Upper lobe of right lung (tissue), 1 donor: ENCODE measurements around the gene LRRC34. TPM values are rescaled to one million over a fixed set of nuclear protein-coding genes. Genes with fewer than 3 reads are reported as not detected.

Source experiments
- ATAC-seq: fragments of 200-7000 bp; cut with Tn5 transposase; one replicate; pipeline ENCODE4 v1.9.1; 2020; ENCODE audit warnings: mild to moderate bottlenecking, moderate library complexity
- DNase-seq: peaks from one replicate; pipeline ENCODE4 v3.0.0-alpha.2; 2020
- H3K27ac ChIP-seq: fragments of 200-600 bp; one replicate; pipeline ENCODE4 v1.8.0; 2022
- H3K27me3 ChIP-seq: fragments of 200-600 bp; one replicate; pipeline ENCODE4 v1.8.0; 2022; ENCODE audit warnings: mild to moderate bottlenecking
- H3K36me3 ChIP-seq: fragments of 200-600 bp; one replicate; pipeline ENCODE4 v1.8.0; 2022
- H3K4me1 ChIP-seq: fragments of 200-600 bp; one replicate; pipeline ENCODE4 v1.8.0; 2022
- H3K4me3 ChIP-seq: fragments of 200-600 bp; one replicate; pipeline ENCODE4 v1.8.0; 2022; ENCODE audit warnings: mild to moderate bottlenecking
- H3K9me3 ChIP-seq: fragments of 200-600 bp; one replicate; pipeline ENCODE4 v1.8.0; 2022
- CTCF ChIP-seq: fragments of 200-600 bp; IDR thresholded peaks from one replicate; pipeline ENCODE4 v1.8.0; 2022; ENCODE audit warnings: antibody characterized with exemption
- intact Hi-C: fragments of 100-400 bp; cut with DNase I; formaldehyde crosslinking; loops from one replicate; pipeline ENCODE4 v1.11.0; 2022
- total RNA-seq: library from RNA; stranded (reverse); fragmentation: NEBNext Ultra II Directional; extraction: Animal tissue kit (Norgen Biotek cat#: 25700); gene quantifications from one replicate; pipeline ENCODE4 v1.2.1, GENCODE V29; 2021
- donor health status: DM: no; HTN: yes; CAD: no; lungs with severe emphysema.

LRRC34 gene
- total RNA-seq, 1 donor from 2014 or later: 0.98 TPM

- Histone ChIP-seq H3K27me3 (peaks cover 8% of the 10 kb centered on the region), H3K4me3 (no peak overlapping the region), H3K27ac (no peak overlapping the region), H3K9me3 (no peaks in the 10 kb centered on the region), H3K4me1 (no peaks in the 10 kb centered on the region), H3K36me3 (no peaks in the 10 kb centered on the region)
- DNase-seq: no peak
- ATAC-seq: no peak
- intact Hi-C loops: no loop called here
- peak; percentile 40 for TF ChIP-seq CTCF
These were observed 68.2 kb downstream of the LRRC34 start for GRCh38 chr3:169744366-169745054.

Other genes starting within 250 kb of the LRRC34 start
- 87.8 TPM for gene MECOM, start 149.2 kb downstream of the LRRC34 start, total RNA-seq
- gene TERC, start 47.8 kb downstream of the LRRC34 start, total RNA-seq: 5.4 TPM
- 1.2 TPM for gene ACTRT3, start 43.3 kb downstream of the LRRC34 start, total RNA-seq
- 14.6 TPM for gene MYNN, start 39.5 kb downstream of the LRRC34 start, total RNA-seq
- gene LRRIQ4, start within 50 bp of the LRRC34 start, total RNA-seq: 0.29 TPM
- gene LRRC31, start 57.0 kb upstream of the LRRC34 start, total RNA-seq: 1.7 TPM
- not detected for gene SAMD7, start 98.7 kb upstream of the LRRC34 start, total RNA-seq
- 157 TPM for gene SEC62, start 153.9 kb upstream of the LRRC34 start, total RNA-seq
- gene GPR160, start 225.1 kb upstream of the LRRC34 start, total RNA-seq: 22.3 TPM